Stimulated activated CD8-positive, alpha-beta memory T cell treated with anti-CD3 and anti-CD28 coated beads, Interleukin-15, amount 100 ng/mL, for 1 hour (primary cell): ENCODE measurements around the gene GEN1.
"Not testable (repeated sequence)": the region's sequence is repeated elsewhere in the genome, so short reads cannot be mapped to it uniquely, and the experiment has no call there.

Experiments
- DNase-seq: peaks from one replicate; pipeline ENCODE4 v3.0.0-alpha.2; 2020; ENCODE audit warnings: low read depth

The GEN1 gene

GRCh38 chr2:17823646-17824045 is 69.7 kb downstream of the GEN1 start:
- DNase-seq = not testable (repeated sequence)

DNA sequence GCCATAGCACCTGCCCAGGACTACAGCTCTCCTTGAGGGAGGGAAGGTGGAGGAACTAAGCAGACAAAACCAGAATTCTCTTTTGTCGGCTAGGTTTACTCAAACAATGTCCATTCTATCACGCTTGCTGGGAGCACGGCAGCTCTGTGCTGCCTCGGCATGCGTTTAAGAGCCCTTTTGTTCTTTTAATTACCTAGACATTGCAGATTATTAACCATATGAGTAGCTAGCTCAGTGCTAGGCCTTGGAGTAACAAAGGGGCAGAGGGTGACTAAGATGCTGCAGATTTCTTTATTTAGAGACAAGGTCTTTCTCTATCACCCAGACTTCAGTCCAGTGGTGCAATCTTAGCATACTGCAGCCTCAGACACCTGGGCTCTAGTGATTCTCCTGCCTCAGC is 73.4 kb downstream of the GEN1 start:
- DNase-seq = no peak

DNA sequence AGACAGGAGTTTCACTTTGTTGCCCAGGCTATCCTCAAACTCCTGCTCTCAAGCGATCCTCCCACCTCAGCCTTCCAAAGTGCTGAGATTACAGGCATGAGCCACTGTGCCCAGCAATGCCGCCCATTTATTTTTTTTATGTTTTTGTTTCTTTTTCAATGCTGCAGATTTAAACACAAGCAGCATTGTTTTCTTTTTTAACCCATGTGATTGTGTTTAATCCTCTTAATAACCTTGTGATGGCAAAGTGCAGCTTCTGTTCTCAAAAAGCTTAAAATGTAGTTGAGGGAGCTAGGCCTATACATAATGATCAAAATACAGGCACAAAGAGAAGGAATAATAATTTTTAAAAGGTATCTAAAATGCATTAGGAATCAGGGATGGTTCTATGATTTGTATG is 73.8 kb downstream of the GEN1 start:
- DNase-seq = no peak

GRCh38 chr2:17830053-17831034 is 76.4 kb downstream of the GEN1 start:
- DNase-seq = no peak

DNA sequence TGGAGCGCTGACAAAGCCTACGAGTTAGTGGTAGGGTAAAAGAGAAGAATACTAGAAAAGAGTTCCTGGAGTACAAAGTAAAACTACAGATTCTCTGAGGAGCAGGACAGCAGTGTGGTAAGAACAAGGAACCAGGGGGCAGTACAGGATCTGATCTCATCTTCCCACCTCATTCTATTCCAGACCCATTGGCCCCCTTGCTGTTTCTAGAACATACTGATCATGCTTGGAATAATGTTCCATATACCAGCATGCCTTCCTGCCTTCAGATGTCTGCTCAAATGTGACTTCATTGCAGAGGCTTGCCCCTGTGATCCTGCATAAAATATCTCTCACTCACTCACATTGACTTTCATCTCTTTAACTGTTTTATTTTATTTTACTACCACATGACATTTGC is 81.6 kb downstream of the GEN1 start:
- DNase-seq = no peak
